GM21423 (cell line): ENCODE measurements around the gene BAMBI.

Experiments
- ATAC-seq: cut with Tn5 transposase; IDR thresholded peaks from one replicate; pipeline ENCODE4 v1.9.1; 2021; ENCODE audit warnings: mild to moderate bottlenecking, moderate library complexity; ENCODE audit not compliant: unreplicated experiment

BAMBI gene

GRCh38 chr10:28674782-28675181, 2.5 kb upstream of the BAMBI start:
- ATAC-seq, result no peak

- ATAC-seq, result no peak
Observed at GRCh38 chr10:28676326-28676967, 874 bp upstream of the BAMBI start.

GRCh38 chr10:28677888-28678686, 766 bp downstream of the BAMBI start:
- no peak for ATAC-seq

- no peak for ATAC-seq
Observed at GRCh38 chr10:28678687-28679457, 1.6 kb downstream of the BAMBI start.

GRCh38 chr10:28679581-28680357, 2.4 kb downstream of the BAMBI start:
- ATAC-seq, result no peak

GRCh38 chr10:28680358-28680752, 3.0 kb downstream of the BAMBI start:
- ATAC-seq, result no peak

- no peak for ATAC-seq
Observed at GRCh38 chr10:28681291-28681763, 4.0 kb downstream of the BAMBI start.

GRCh38 chr10:28681928-28682750, 4.8 kb downstream of the BAMBI start:
- ATAC-seq, result no peak

DNA sequence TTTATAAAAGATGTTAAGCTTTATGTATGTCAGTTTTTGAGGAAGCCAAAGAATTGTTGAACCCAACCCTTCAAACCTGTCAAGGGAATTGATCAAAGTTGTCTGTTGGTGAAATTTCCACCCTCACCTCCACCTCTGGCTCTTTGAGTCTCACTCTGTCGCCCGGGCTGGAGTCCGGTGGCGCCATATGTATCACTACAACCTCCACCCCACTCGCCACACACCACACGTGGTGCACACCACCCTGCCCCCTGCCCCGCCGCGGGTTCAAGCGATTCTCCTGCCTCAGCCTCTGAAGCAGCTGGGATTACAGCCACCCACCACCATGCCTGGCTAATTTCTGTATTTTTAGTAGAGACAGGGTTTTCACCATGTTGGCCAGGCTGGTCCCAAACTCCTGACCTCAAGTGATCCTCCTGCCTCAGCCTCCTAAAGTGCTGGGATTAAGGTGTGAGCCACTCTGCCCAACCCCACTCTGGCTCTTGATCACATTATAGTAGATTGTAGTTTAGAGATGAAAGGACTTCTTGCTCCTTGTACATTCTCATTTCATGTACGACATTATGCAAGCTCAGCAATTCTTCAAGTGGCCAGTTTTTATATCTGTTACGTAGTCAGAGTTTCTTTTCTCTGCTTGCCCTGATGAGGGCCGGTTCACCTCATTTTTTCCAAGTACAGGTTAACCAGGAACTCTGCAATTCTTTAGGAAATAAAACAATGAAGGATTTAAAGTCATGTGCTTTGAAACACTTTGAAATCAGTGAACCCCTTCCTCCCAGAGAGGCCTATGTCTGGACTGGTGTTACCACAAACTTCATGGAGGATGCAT, 7.0 kb downstream of the BAMBI start:
- no peak for ATAC-seq

- no peak for ATAC-seq
Observed at GRCh38 chr10:28684986-28685580, 7.8 kb downstream of the BAMBI start.

DNA sequence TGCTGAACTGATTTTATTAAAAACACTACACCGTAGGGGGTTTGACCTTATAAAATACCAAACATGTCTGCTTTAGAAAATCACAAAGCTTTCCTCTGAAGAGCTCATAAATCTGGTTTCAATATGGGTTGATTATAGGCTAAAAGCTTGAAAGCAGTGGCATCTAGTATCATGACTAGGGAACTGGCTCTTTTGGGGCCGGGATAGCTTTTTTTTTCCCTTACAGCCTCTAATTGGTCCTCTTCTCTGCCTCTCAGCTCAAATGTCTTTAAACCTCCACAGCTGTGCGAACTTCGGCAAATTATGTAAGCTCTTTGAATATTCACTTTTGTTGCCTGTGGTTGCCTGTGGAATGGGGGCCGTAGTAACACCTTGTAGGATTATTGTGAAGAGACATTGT, 8.4 kb downstream of the BAMBI start:
- no peak for ATAC-seq

GRCh38 chr10:28686835-28687682, 9.7 kb downstream of the BAMBI start:
- ATAC-seq, result no peak

DNA sequence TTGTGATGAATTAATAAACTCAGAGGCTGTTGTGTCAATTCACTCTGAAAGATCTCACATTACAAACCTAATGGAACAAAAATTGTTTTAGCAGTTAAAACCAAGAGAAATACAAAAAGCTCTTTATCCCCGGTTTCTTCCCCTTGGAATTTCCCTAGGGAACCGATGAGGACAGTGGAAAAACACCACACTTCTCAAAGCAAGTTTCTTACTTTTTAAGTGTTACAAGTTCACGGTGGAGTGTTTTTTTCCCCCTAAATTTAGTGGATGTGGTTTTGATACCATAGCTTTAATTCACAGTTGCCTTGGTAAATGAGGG, 10.3 kb downstream of the BAMBI start:
- no peak for ATAC-seq

- no peak for ATAC-seq
Observed at GRCh38 chr10:28690545-28690944, 13.2 kb downstream of the BAMBI start.

DNA sequence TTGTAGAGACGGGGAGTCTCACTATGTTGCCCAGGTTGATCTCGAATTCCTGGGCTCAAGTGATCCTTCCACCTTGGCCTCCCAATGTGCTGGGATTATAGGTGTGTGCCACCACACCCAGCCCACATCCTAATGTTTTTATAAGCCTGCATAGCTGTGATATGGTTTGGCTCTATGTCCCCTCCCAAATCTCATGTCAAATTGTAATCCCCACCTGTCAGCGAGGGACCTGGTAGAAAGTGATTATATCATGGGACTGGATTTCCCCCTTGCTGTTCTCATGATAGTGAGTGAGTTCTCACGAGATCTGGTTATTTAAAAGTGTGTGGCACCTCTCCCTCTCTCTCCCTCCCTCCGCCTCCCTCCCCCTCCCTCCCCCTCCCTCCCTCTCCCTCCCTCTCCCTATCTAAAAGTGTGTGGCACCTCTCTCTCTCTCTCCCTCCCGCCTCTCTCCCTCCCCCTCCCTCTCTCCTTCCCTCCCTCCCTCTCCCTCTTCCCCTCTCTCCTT, 13.9 kb downstream of the BAMBI start:
- no peak for ATAC-seq

GRCh38 chr10:28692050-28692449, 14.7 kb downstream of the BAMBI start:
- ATAC-seq, result no peak

GRCh38 chr10:28694530-28694929, 17.2 kb downstream of the BAMBI start:
- ATAC-seq, result no peak

GRCh38 chr10:28698075-28698474, 20.8 kb downstream of the BAMBI start:
- ATAC-seq, result no peak
